PC-3 (cell line): Measurements from ENCODE around the gene ADGRV1.

Experiments
- EZH2phosphoT487 ChIP-seq: fragments of 300-600 bp; sonication (generic); IDR thresholded peaks from 2 replicates; pipeline ENCODE4 v1.6.1; 2018; ENCODE audit warnings: mild to moderate bottlenecking, antibody characterized with exemption, low read length, borderline replicate concordance
- TF ChIP-seq, protein P1 (sequence below): fragments of 300-600 bp; sonication (generic); conservative IDR thresholded peaks from 2 replicates; pipeline ENCODE4 v1.5.1; 2017; ENCODE audit warnings: antibody characterized with exemption, low read depth, mild to moderate bottlenecking, low read length

DNA sequence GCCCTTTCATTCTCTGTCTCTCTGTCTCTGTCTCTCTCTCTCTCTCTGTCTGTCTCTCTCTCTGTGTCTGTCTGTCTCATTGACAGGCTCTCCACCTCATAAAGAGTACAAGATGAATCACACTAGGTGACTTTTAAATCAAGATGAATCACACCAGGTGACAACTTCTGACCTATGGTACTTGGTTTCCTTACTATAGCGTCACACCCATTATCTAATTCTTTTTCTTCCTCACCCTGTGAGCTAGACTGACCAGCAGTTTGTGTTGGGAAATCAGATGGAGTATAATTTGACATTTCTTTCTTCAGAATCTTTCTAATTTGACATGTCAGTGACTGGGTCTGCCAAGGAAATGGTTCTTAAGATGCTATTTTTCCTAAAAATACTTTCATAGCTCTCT, 591.6 kb downstream of the ADGRV1 start:
- TF ChIP-seq, protein P1, sequence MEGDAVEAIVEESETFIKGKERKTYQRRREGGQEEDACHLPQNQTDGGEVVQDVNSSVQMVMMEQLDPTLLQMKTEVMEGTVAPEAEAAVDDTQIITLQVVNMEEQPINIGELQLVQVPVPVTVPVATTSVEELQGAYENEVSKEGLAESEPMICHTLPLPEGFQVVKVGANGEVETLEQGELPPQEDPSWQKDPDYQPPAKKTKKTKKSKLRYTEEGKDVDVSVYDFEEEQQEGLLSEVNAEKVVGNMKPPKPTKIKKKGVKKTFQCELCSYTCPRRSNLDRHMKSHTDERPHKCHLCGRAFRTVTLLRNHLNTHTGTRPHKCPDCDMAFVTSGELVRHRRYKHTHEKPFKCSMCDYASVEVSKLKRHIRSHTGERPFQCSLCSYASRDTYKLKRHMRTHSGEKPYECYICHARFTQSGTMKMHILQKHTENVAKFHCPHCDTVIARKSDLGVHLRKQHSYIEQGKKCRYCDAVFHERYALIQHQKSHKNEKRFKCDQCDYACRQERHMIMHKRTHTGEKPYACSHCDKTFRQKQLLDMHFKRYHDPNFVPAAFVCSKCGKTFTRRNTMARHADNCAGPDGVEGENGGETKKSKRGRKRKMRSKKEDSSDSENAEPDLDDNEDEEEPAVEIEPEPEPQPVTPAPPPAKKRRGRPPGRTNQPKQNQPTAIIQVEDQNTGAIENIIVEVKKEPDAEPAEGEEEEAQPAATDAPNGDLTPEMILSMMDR = no peak
- no peak for TF ChIP-seq EZH2phosphoT487
